ENCODE measurements around the gene SZT2.

The SZT2 gene

GRCh38 chr1:43481491-43481890, 91.8 kb downstream of the SZT2 start:
- Histone ChIP-seq H3K27ac (ENCODE audit: low read length) (no peak overlapping the region), H2AFZ (ENCODE audit: low read depth, low read length) (no peak overlapping the region)
- no peak for ATAC-seq (ENCODE audit: insufficient read depth, low read depth)

GRCh38 chr1:43482215-43482614, 92.5 kb downstream of the SZT2 start:
- Histone ChIP-seq H3K27ac (ENCODE audit: low read length) (no peak overlapping the region), H3K36me3 (ENCODE audit: insufficient read depth, low read length) (no peaks in the 10 kb centered on the region), H2AFZ (ENCODE audit: low read depth, low read length) (peak overlapping the region; percentile 51; the same call in 1 of the 2 replicates), H3K79me2 (ENCODE audit: insufficient read depth, low read length) (no peaks in the 10 kb centered on the region), H3K9ac (ENCODE audit: low read depth, low read length) (no peak overlapping the region), H3K4me3 (ENCODE audit: low read depth in 1 of 2, low read length in 2 of 2) (no peak overlapping the region), H3K4me1 (ENCODE audit: insufficient read depth, low read length) (peaks cover 4% of the 10 kb centered on the region; the same call in 1 of the 2 replicates), H3K9me3 (ENCODE audit: insufficient read depth, low read length, severe bottlenecking) (no peaks in the 10 kb centered on the region), H3K4me2 (ENCODE audit: insufficient read depth, low read length) (peak overlapping the region; percentile 22; the same call in 1 of the 2 replicates), H4K20me1 (ENCODE audit: insufficient read depth, low read length) (no peaks in the 10 kb centered on the region), H3K27me3 (ENCODE audit: insufficient read depth, low read length, poor library complexity) (no peaks in the 10 kb centered on the region)
- ATAC-seq (ENCODE audit: insufficient read depth, low read depth) (no peak), DNase-seq (no peak)
- no peak for TF ChIP-seq EZH2 (IDR thresholded peaks at IDR 0.05; ENCODE audit: borderline replicate concordance, low read depth, low read length, severe bottlenecking)
- no peak for TF ChIP-seq CTCF (IDR thresholded peaks at IDR 0.05; ENCODE audit: borderline replicate concordance, extremely low read depth, low read length, poor library complexity, severe bottlenecking)

More at GRCh38 chr1:43481491-43481890, 91.8 kb downstream of the SZT2 start:
- peaks cover 4% of the 10 kb centered on the region; the same call in 1 of the 2 replicates for H3K4me1 ChIP-seq (ENCODE audit: insufficient read depth, low read length)
- H3K27me3 ChIP-seq (ENCODE audit: insufficient read depth, low read length, poor library complexity), result no peaks in the 10 kb centered on the region
- no peaks in the 10 kb centered on the region for H3K79me2 ChIP-seq (ENCODE audit: insufficient read depth, low read length)
- no peaks in the 10 kb centered on the region for H3K9me3 ChIP-seq (ENCODE audit: insufficient read depth, low read length, severe bottlenecking)
- DNase-seq, result no peak
- no peak overlapping the region for H3K4me3 ChIP-seq (ENCODE audit: low read depth in 1 of 2, low read length in 2 of 2)
- H4K20me1 ChIP-seq (ENCODE audit: insufficient read depth, low read length), result no peaks in the 10 kb centered on the region
- H3K9ac ChIP-seq (ENCODE audit: low read depth, low read length), result no peak overlapping the region
- H3K4me2 ChIP-seq (ENCODE audit: insufficient read depth, low read length), result no peak overlapping the region
- H3K36me3 ChIP-seq (ENCODE audit: insufficient read depth, low read length), result no peaks in the 10 kb centered on the region
- TF ChIP-seq EZH2 (IDR thresholded peaks at IDR 0.05; ENCODE audit: borderline replicate concordance, low read depth, low read length, severe bottlenecking) (no peak), CTCF (IDR thresholded peaks at IDR 0.05; ENCODE audit: borderline replicate concordance, extremely low read depth, low read length, poor library complexity, severe bottlenecking) (no peak)

GRCh38 chr1:43484367-43484766, 94.7 kb downstream of the SZT2 start:
- peaks cover 8% of the 10 kb centered on the region for H3K9me3 ChIP-seq (ENCODE audit: insufficient read depth, low read length, severe bottlenecking)
- DNase-seq (no peak), ATAC-seq (ENCODE audit: insufficient read depth, low read depth) (no peak)

More at GRCh38 chr1:43484367-43484766, 94.7 kb downstream of the SZT2 start:
- no peaks in the 10 kb centered on the region for H4K20me1 ChIP-seq (ENCODE audit: insufficient read depth, low read length)
- no peak overlapping the region for H3K4me2 ChIP-seq (ENCODE audit: insufficient read depth, low read length)
- H3K27me3 ChIP-seq (ENCODE audit: insufficient read depth, low read length, poor library complexity), result no peaks in the 10 kb centered on the region
- no peak overlapping the region for H3K27ac ChIP-seq (ENCODE audit: low read length)
- peaks cover 4% of the 10 kb centered on the region; the same call in 1 of the 2 replicates for H3K4me1 ChIP-seq (ENCODE audit: insufficient read depth, low read length)
- no peak overlapping the region for H3K4me3 ChIP-seq (ENCODE audit: low read depth in 1 of 2, low read length in 2 of 2)
- H3K79me2 ChIP-seq (ENCODE audit: insufficient read depth, low read length), result no peaks in the 10 kb centered on the region
- no peaks in the 10 kb centered on the region for H3K36me3 ChIP-seq (ENCODE audit: insufficient read depth, low read length)
- H3K9ac ChIP-seq (ENCODE audit: low read depth, low read length), result no peak overlapping the region
- no peak for TF ChIP-seq CTCF (IDR thresholded peaks at IDR 0.05; ENCODE audit: borderline replicate concordance, extremely low read depth, low read length, poor library complexity, severe bottlenecking)
- TF ChIP-seq EZH2 (IDR thresholded peaks at IDR 0.05; ENCODE audit: borderline replicate concordance, low read depth, low read length, severe bottlenecking), result no peak
- no peak overlapping the region for H2AFZ ChIP-seq (ENCODE audit: low read depth, low read length)
